PC-9 (cell line): ENCODE measurements around the gene TANGO6. TPM values are rescaled to one million over a fixed set of nuclear protein-coding genes. Genes with fewer than 3 reads are reported as not detected.

Experiments
- BruUV-seq: library from RNA; stranded (reverse); fragments of 400-500 nt; replicated peaks from 2 replicates; lab custom pipeline; 2021; lab: Mats Ljungman, UMichigan
- CTCF ChIA-PET: fragments of 300-600 bp; sonication (Branson Sonifier 250); formaldehyde crosslinking; loops from one replicate; lab custom pipeline; 2022; ENCODE audit warnings: antibody characterized with exemption; lab: Charles Lee
- POLR2A ChIA-PET: fragments of 300-600 bp; sonication (Branson Sonifier 250); formaldehyde crosslinking; loops from one replicate; lab custom pipeline; 2022; ENCODE audit warnings: antibody characterized with exemption; ENCODE audit not compliant: unreplicated experiment; lab: Charles Lee
- DNase-seq, 2 experiments: peaks; one replicate each; pipeline versions ENCODE4 v3.0.0 to v3.0.0-alpha.2; 2015 to 2022; ENCODE audit warnings: mixed read lengths in 1 of 2
- H2AFZ ChIP-seq: fragments of 200-600 bp; sonication (generic); 2 replicates; pipeline ENCODE4 v1.8.1; 2017; ENCODE audit warnings: antibody characterized with exemption
- H3F3A ChIP-seq: fragments of 200-600 bp; sonication (generic); 2 replicates; pipeline ENCODE4 v1.8.1; 2017; ENCODE audit warnings: antibody characterized with exemption, mild to moderate bottlenecking, low read depth; ENCODE audit not compliant: insufficient read depth
- H3K27ac ChIP-seq: fragments of 200-600 bp; sonication (generic); 2 replicates; pipeline ENCODE4 v1.6.1; 2016; ENCODE audit warnings: mixed run types
- H3K27me3 ChIP-seq: fragments of 200-600 bp; sonication (generic); 2 replicates; pipeline ENCODE4 v1.6.1; 2016; ENCODE audit warnings: low read depth, mixed run types; ENCODE audit not compliant: insufficient read depth
- H3K36me3 ChIP-seq: fragments of 200-600 bp; sonication (generic); 2 replicates; pipeline ENCODE4 v1.6.1; 2016; ENCODE audit warnings: low read depth, mixed run types
- H3K4me1 ChIP-seq: fragments of 200-600 bp; sonication (generic); replicated peaks from 2 replicates; pipeline ENCODE4 v1.6.1; 2016; ENCODE audit warnings: mixed run types; ENCODE audit not compliant: insufficient read depth
- H3K4me2 ChIP-seq: fragments of 200-600 bp; sonication (generic); 2 replicates; pipeline ENCODE4 v1.6.1; 2017; ENCODE audit warnings: mixed run types
- H3K4me3 ChIP-seq: fragments of 200-600 bp; sonication (generic); 2 replicates; pipeline ENCODE4 v1.6.1; 2016; ENCODE audit warnings: mixed run types
- H3K79me2 ChIP-seq: fragments of 200-600 bp; sonication (generic); 2 replicates; pipeline ENCODE4 v1.6.1; 2017; ENCODE audit warnings: low read depth, mixed run types
- H3K9me2 ChIP-seq: fragments of 200-600 bp; sonication (generic); 2 replicates; pipeline ENCODE4 v1.8.1; 2017; ENCODE audit warnings: mild to moderate bottlenecking; ENCODE audit not compliant: insufficient read depth
- H3K9me3 ChIP-seq: fragments of 200-600 bp; sonication (generic); 2 replicates; pipeline ENCODE4 v1.8.1; 2016; ENCODE audit warnings: low read depth; ENCODE audit not compliant: insufficient read depth
- H4K20me1 ChIP-seq: fragments of 200-600 bp; sonication (generic); 2 replicates; pipeline ENCODE4 v1.8.1; 2017; ENCODE audit not compliant: insufficient read depth
- CTCF ChIP-seq: fragments of 200-600 bp; sonication (generic); conservative IDR thresholded peaks from 2 replicates; pipeline ENCODE4 v1.6.1; 2017; ENCODE audit warnings: mixed run types, antibody characterized with exemption, mild to moderate bottlenecking, moderate library complexity
- EZH2 ChIP-seq: fragments of 200-600 bp; sonication (generic); IDR thresholded peaks from 2 replicates; pipeline ENCODE4 v1.8.0; 2017; ENCODE audit warnings: antibody characterized with exemption, low read depth
- intact Hi-C: fragments of 100-400 bp; cut with micrococcal nuclease; formaldehyde crosslinking; loops from one replicate; pipeline ENCODE4 v1.10.0; 2022; ENCODE audit not compliant: unreplicated experiment
- total RNA-seq: library from RNA; stranded (reverse); gene quantifications from 2 replicates; pipeline ENCODE4 v1.2.3, GENCODE V29; 2021

The TANGO6 gene
- total RNA-seq, 1 experiment from 2014 or later: 5.8 TPM

GRCh38 chr16:68931196-68931595, 87.9 kb downstream of the TANGO6 start:
- Histone ChIP-seq H3K4me3 (no peak overlapping the region), H3K9me2 (no peaks in the 10 kb centered on the region), H2AFZ (no peak overlapping the region), H3K27me3 (no peaks in the 10 kb centered on the region), H3K79me2 (no peaks in the 10 kb centered on the region), H3F3A (peaks cover 23% of the 10 kb centered on the region), H3K9me3 (no peaks in the 10 kb centered on the region), H3K4me2 (peak overlapping the region; percentile 71; the same call in 1 of the 2 replicates), H4K20me1 (no peaks in the 10 kb centered on the region), H3K36me3 (no peaks in the 10 kb centered on the region), H3K27ac (peak overlapping the region; percentile 91), H3K4me1 (peaks cover 26% of the 10 kb centered on the region)
- DNase-seq: no peak
- POLR2A ChIA-PET: interaction anchor here (0.5 to 0.6 kb wide), 2 partner anchors 35 to 62 kb away, joined by 3 to 12 read pairs; no protein-coding TSS in a partner anchor
- CTCF ChIA-PET: interaction anchor here (0.6 to 0.7 kb wide), 2 partner anchors 62 to 198 kb away, joined by 3 read pairs; no protein-coding TSS in a partner anchor
- BruUV-seq: no TSS peak
- TF ChIP-seq EZH2 (no peak), CTCF (no peak)
- intact Hi-C loops: no loop called here

GRCh38 chr16:68934402-68934801, 91.1 kb downstream of the TANGO6 start:
- H3K9me2 ChIP-seq: no peaks in the 10 kb centered on the region
- no peaks in the 10 kb centered on the region for H3K9me3 ChIP-seq
- no peaks in the 10 kb centered on the region for H3K79me2 ChIP-seq
- DNase-seq: no peak
- H3K4me3 ChIP-seq: no peak overlapping the region
- intact Hi-C loops: no loop called here
- H3K27me3 ChIP-seq: no peaks in the 10 kb centered on the region
- ChIA-PET POLR2A (no interaction called here), CTCF (no interaction called here)
- no peak overlapping the region for H2AFZ ChIP-seq
- no TSS peak for BruUV-seq
- TF ChIP-seq EZH2: no peak
- no peak for TF ChIP-seq CTCF
- H3K4me1 ChIP-seq: peaks cover 21% of the 10 kb centered on the region
- H3F3A ChIP-seq: peaks cover 17% of the 10 kb centered on the region
- H3K36me3 ChIP-seq: no peaks in the 10 kb centered on the region
- H3K4me2 ChIP-seq: no peak overlapping the region
- H4K20me1 ChIP-seq: no peaks in the 10 kb centered on the region
- H3K27ac ChIP-seq: no peak overlapping the region

DNA sequence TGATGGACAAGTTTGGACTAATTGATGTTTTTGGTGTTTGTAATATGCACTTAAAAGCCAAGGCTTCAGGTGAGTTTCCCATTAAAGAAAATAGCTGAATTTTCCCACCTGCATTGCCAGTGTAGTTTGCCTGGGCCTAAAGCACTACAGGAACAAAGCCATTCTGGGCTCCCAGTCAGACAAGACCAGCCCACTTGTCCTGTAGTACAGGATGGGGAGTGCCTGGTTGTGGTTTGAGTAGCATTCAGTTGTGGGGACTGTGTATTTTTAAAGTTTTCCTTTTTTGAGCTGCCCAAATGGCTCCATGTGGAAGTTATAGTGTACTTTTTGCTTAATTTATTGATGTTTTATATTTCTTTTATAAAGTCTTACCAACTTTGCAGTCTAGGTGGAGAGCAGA, 91.7 kb downstream of the TANGO6 start:
- no peaks in the 10 kb centered on the region for H3K27me3 ChIP-seq
- DNase-seq: no peak
- no peak overlapping the region for H3K4me3 ChIP-seq
- H3K9me2 ChIP-seq: no peaks in the 10 kb centered on the region
- H3K27ac ChIP-seq: no peak overlapping the region
- H3K9me3 ChIP-seq: no peaks in the 10 kb centered on the region
- H2AFZ ChIP-seq: no peak overlapping the region
- no peaks in the 10 kb centered on the region for H3K79me2 ChIP-seq
- no TSS peak for BruUV-seq
- no peaks in the 10 kb centered on the region for H3K36me3 ChIP-seq
- H4K20me1 ChIP-seq: no peaks in the 10 kb centered on the region
- TF ChIP-seq EZH2: no peak
- TF ChIP-seq CTCF: no peak
- ChIA-PET CTCF (no interaction called here), POLR2A (no interaction called here)
- H3K4me1 ChIP-seq: peaks cover 15% of the 10 kb centered on the region
- H3K4me2 ChIP-seq: no peak overlapping the region
- intact Hi-C loops: no loop called here
- peaks cover 11% of the 10 kb centered on the region for H3F3A ChIP-seq
